NCI-H748 treated with DMSO at 0.1 percent for 48 hours (cell line): ENCODE data around the gene XCR1.
"Not testable (repeated sequence)": the region's sequence is repeated elsewhere in the genome, so short reads cannot be mapped to it uniquely, and the experiment has no call there.

Source experiments
- DNase-seq: peaks from one replicate; lab custom pipeline; 2025; lab: John Stamatoyannopoulos, UW

XCR1 gene

GRCh38 chr3:46038916-46039315 lies 11.6 kb upstream of the XCR1 start:
- no peak for DNase-seq

GRCh38 chr3:46038071-46038470 lies 10.8 kb upstream of the XCR1 start:
- DNase-seq: not testable (repeated sequence)

GRCh38 chr3:46036191-46036590 lies 8.9 kb upstream of the XCR1 start:
- no peak for DNase-seq

- no peak for DNase-seq
Observed at GRCh38 chr3:46031747-46032146, 4.5 kb upstream of the XCR1 start.

- DNase-seq: no peak
Observed at GRCh38 chr3:46031269-46031668, 4.0 kb upstream of the XCR1 start.

- DNase-seq: no peak
Observed at GRCh38 chr3:46030626-46031025, 3.3 kb upstream of the XCR1 start.

- DNase-seq: no peak
Observed at GRCh38 chr3:46029953-46030543, 2.8 kb upstream of the XCR1 start.

GRCh38 chr3:46027736-46028397 lies 584 bp upstream of the XCR1 start:
- DNase-seq: no peak

- no peak for DNase-seq
Observed at GRCh38 chr3:46025139-46025538, 2.1 kb downstream of the XCR1 start.

- no peak for DNase-seq
Observed at GRCh38 chr3:46024131-46024530, 3.2 kb downstream of the XCR1 start.

GRCh38 chr3:46022909-46023785 lies 4.1 kb downstream of the XCR1 start:
- DNase-seq: no peak

GRCh38 chr3:46021516-46021915 lies 5.8 kb downstream of the XCR1 start:
- no peak for DNase-seq

- DNase-seq: no peak
Observed at GRCh38 chr3:46020766-46021510, 6.3 kb downstream of the XCR1 start.

- DNase-seq: no peak
Observed at GRCh38 chr3:46019707-46020106, 7.6 kb downstream of the XCR1 start.

- no peak for DNase-seq
Observed at GRCh38 chr3:46017720-46018119, 9.6 kb downstream of the XCR1 start.

- DNase-seq: no peak
Observed at GRCh38 chr3:46013316-46014094, 13.8 kb downstream of the XCR1 start.

GRCh38 chr3:46012246-46012645 lies 15.0 kb downstream of the XCR1 start:
- DNase-seq: no peak

- DNase-seq: no peak
Observed at GRCh38 chr3:46010519-46011113, 16.7 kb downstream of the XCR1 start.

- no peak for DNase-seq
Observed at GRCh38 chr3:46008058-46008457, 19.2 kb downstream of the XCR1 start.

GRCh38 chr3:46007280-46007679 lies 20.0 kb downstream of the XCR1 start:
- DNase-seq: no peak
